Prostate gland (tissue), 2 donors: ENCODE measurements around the gene DCC.

Experiments used
- POLR2A ChIP-seq: fragments of 450-650 bp; IDR thresholded peaks from one replicate; pipeline ENCODE4 v1.6.1; 2016; ENCODE audit warnings: antibody characterized with exemption, mild to moderate bottlenecking
- TF ChIP-seq, protein P1 (sequence below), 4 experiments: fragments of 200-600 bp in 2 of 4; fragments of 450-650 bp in 2 of 4; sonication (generic) in 2 of 4; IDR thresholded peaks; 1 replicate in 3 of 4; 2 replicates in 1 of 4; pipeline ENCODE4 v1.5.1; 2016 to 2019; ENCODE audit warnings: antibody characterized with exemption in 4 of 4, mild to moderate bottlenecking in 2 of 4, moderate library complexity in 2 of 4

DNA sequence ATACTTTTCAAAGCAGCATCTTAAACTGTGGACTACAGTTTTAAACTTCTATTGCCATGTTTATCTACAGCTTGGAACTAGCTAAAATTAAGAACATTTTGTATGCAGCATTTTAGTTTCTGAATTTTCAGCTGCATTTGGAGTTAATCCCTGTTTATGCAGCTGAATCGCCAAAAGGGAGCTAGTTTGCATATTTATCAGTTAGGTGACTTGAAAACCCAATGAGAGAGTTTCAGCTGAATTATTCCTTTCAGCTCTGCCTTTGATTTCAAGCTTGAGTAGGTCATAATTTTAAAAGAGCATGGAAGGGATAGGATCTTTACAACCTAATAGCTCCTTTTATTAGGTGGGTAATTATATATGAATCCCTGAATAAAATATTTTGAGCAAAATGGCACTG, 1191.9 kb downstream of the DCC start:
- no peak for TF ChIP-seq POLR2A
- TF ChIP-seq, protein P1, sequence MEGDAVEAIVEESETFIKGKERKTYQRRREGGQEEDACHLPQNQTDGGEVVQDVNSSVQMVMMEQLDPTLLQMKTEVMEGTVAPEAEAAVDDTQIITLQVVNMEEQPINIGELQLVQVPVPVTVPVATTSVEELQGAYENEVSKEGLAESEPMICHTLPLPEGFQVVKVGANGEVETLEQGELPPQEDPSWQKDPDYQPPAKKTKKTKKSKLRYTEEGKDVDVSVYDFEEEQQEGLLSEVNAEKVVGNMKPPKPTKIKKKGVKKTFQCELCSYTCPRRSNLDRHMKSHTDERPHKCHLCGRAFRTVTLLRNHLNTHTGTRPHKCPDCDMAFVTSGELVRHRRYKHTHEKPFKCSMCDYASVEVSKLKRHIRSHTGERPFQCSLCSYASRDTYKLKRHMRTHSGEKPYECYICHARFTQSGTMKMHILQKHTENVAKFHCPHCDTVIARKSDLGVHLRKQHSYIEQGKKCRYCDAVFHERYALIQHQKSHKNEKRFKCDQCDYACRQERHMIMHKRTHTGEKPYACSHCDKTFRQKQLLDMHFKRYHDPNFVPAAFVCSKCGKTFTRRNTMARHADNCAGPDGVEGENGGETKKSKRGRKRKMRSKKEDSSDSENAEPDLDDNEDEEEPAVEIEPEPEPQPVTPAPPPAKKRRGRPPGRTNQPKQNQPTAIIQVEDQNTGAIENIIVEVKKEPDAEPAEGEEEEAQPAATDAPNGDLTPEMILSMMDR (IDR thresholded peaks at IDR 0.05): no peak
